GM21381 (cell line): ENCODE measurements around the gene XRN2.
"Not testable (repeated sequence)": the region's sequence is repeated elsewhere in the genome, so short reads cannot be mapped to it uniquely, and the experiment has no call there.

Experiments
- ATAC-seq: cut with Tn5 transposase; IDR thresholded peaks from one replicate; pipeline ENCODE4 v1.9.1; 2021; ENCODE audit warnings: mild to moderate bottlenecking, moderate library complexity; ENCODE audit not compliant: unreplicated experiment

The XRN2 gene

DNA sequence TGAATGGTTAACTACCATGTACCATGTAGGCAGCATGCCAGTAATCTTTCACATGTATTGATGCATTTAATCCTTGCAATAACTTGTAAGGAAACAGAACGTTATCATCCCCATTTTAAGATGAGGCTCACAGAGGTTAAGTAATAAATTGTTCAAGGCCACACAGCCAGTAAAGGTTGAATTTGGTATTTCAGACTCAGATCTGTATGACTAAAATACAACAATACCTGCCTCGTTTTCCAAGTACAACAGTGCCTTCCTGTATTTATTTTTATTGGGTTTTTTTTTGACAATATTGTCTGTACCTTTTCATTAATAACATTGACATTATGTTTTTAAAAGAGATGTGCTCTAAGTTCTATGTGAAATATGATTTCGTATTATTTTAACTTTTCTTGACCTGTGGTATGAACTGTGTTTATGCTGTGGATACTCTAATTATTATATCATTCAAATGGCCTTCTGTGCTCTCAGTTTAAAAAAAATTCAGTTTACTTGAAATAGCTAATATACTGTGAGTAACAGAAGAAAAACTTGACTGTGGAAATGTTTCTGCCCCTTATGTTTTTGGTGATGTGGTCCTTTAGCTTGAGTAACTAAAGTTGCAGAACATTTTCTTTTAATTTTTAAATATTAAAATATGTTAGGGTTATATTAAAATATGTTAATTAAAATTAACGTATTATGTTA, 39.7 kb downstream of the XRN2 start:
- ATAC-seq: no peak

DNA sequence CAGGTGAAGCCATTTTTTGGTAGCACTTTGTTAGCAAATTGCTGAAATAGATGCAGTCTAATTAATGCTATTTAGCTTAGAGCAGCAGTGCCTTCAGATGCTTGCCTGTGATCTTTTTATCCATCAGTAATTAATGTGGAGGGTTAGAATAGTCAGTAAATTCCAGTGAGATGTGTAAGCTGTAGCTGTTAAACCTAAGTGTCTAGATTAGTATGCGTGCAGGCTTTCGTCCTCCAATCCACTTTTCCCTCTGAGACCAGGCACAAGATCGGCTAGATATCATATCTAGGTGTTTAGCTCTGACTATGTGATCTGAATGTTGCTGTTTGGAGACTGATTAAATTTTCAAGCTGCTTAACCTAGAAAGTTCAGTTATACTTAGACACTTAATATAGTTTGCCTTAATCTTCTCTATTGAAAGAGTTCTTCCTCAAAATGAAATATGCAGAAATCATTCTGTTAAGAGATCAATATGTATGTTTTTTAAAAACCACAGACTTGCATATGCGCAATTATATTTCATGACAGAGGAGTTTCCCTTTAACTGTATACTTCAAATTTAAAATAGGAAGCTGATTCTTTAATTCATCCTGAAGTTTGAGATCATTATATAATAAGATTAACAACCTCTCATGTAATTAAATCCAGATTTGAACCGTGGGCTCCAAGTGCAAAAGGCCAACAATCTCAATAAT, 41.2 kb downstream of the XRN2 start:
- ATAC-seq: no peak

DNA sequence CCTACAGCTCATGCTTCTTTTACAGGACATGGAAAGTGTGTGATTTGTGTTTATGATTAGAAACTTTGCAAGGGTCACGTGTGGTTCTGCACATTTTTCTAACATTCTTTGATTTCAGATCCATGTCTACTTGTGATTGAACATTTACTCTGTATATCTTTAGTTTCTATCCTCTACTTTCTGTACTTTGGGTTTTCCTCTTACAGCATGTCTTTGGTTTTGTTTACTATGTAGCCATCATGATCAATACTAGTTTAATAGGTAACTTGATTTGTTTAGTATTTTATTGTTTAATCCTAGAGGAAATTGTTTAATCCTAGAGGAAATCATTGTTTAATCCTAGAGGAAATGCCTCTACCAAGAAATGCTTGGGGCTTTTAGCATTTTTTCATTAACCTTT, 41.8 kb downstream of the XRN2 start:
- ATAC-seq: no peak

DNA sequence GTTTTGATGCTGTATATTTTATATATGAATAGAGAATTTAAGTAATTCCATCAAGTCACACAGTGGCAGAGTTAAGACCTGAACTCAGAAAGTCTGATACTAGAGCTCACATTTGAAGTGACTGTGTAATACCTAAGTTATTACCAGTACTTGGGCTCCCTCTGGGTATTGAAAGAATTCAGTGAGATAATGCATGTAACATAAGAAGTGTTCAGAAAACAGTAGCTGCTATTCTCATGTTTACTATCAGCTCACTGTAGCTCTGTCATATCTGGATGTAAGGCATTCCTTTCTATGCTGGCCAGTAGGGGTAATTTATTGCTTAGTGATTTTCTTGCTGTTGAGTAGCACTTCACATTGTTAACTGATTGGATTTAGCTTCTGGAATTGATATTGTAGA, 49.6 kb downstream of the XRN2 start:
- no peak for ATAC-seq

DNA sequence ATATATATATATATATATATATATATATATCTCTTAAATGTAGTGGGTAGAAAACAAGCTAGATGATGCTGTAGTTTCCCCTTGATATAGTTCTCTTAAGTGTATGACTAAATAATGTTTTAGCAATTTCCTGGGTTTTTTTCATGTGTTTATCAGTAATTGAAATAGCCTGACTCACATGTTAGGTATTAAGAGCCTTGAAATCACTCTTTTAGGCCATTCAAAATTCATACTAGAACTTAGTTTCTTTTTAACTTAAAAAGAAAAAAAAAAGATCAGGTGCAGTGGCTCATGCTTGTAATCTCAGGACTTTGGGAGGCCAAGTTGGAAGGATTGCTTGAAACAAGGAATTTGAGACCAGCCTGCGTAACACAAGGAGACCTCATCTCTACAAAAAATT, 50.1 kb downstream of the XRN2 start:
- ATAC-seq: no peak

DNA sequence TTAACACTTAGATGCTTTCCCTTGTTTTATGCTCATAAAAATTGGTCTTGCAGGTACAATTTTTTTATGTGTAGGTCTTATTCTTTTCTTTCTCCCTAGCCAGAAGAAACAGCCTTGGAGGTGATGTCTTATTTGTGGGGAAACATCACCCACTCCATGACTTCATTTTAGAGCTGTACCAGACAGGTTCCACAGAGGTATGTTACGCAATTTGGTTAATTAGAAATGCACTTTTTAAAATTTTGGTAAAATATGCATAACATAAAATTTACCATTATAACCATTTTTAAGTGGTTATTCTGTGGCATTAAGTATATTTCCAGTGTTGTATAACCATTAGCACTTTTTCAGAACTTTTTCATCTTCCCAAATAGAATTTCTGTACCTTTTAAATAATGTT, 52.9 kb downstream of the XRN2 start:
- ATAC-seq: no peak

DNA sequence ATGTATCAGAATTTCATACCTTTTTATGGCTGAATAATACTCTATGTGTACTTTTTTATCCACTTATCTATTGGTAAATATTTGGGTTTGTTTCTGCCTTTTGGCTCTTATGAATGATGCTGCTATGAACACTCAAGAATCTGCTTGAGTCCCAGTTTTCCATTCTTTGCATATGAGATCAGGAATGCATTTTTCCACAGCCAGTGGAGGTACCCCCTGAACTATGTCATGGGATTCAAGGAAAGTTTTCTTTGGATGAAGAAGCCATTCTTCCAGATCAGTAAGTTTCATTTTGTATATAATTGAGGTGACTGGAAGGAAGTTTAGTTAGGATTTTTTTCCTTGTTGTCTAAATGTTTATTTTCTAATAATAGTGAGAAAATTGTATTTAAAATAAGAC, 53.3 kb downstream of the XRN2 start:
- ATAC-seq: no peak

DNA sequence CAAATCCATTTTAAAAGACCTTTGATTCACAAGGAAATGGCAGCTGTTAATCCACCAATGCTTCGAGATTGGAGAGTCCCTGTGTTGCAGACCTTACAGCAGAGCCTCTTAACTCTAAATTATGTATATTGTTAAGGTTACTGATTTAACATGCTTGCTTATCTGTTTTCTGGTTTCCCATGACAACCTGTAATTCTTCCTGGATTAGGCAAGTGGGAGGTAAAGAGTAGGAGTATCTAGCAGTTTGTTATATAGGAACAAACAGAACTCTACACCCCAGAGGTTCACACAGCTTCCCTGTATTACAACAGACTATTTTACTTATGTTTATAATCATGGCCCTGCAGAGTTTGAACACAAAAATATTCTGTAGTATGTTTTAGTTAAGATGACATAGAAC, 54.7 kb downstream of the XRN2 start:
- no peak for ATAC-seq

DNA sequence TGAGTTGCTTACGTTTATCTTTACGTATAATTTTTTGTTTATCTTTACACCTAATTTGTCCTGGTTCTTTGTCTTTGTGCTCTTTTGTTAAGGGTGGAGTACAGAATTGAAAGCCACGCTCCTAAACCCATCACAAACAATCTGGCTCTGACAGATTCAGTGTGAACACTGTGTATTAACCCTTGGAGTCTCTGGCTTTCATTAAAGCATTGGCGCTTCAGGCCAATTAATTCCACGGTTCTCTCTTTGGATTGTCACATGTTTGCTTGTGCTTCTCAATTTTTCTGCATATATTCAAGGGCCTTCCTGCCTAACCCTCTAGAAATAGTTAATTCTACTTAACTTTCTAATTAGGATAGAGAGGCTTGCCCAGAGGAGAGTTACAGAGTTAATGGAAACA, 55.6 kb downstream of the XRN2 start:
- no peak for ATAC-seq

DNA sequence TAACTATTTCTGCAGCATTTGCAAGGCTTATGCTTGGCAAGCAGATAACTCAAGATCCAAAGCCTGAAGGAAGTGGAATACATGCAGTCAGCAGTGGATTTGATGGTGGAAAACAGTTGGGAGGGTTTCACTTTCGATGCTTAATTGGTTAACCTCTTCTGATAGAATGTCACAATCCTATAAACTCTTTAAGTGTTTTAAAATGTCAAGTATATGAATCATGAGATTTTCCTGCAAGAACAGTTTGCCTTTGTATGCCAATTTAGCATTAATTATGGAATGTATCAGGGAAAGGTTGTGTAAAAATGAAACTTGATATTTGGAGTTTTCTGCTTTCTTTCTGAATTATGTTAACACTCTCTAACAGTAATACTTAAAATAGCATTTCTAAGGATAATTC, 57.6 kb downstream of the XRN2 start:
- ATAC-seq: no peak

DNA sequence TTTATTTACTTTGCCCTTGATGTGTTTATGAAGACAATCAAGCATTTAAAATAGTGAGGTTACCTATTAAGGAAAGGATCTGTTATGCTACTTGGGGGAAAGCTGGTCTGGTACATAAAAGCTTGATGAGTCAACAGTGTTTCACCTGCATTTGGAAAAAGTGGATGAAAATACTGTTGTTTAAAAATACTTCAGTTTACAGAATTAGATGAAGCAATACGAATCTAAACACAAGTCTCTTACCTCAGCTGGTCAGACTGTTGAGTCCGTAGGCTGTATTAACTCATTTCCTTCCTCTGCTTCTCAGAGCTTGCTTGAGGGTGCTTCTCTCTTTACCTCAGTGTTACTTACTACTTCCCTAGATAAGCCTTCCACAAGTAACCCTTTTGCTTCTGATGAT, 58.1 kb downstream of the XRN2 start:
- ATAC-seq: no peak

DNA sequence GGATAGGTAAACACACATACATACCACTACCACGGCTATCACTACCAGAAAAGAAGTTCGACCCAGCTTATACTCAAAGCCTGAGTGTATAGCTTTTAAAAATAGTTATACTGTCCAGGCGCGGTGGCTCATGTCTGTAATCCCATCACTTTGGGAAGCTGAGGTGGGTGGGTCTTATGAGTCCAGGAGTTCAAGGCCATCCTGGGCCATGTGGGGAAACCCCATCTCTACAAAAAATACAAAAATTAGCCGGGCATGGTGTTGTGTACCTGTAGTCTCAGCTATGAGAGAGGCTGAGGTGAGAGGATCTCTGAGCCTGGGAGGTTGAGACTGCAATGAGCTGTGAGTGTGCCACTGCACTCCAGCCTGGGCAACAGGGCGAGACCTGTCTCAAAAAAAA, 61.3 kb downstream of the XRN2 start:
- no peak for ATAC-seq

DNA sequence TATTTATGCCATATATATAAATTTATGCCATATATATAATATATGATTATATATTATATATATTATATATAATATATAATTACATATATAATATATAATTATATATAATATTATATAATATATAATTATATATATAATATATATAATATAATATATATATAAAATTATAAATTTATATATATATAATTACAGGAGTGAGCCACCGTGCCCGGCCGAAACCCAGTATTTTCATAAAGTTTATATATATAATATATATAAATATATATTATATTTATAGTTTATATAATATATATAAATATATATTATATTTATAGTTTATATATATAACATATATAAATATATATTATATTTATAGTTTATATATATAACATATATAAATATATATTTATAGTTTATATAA, 62.6 kb downstream of the XRN2 start:
- no peak for ATAC-seq

DNA sequence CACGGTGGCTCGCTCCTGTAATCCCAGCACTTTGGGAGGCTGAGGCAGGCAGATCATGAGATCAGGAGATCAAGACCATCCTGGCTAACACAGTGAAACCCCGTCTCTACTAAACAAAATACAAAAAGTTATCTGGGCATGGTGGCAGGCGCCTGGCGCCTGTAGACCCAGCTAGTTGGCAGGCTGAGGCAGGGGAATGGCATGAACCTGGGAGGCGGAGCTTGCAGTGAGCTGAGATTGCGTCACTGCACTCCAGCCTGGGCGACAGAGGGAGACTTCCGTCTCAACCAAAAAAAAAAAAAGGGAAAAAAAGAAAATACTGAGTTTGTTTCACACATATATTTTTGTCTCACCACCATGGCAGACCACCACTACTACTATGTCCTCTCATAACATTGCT, 63.1 kb downstream of the XRN2 start:
- ATAC-seq: not testable (repeated sequence)

DNA sequence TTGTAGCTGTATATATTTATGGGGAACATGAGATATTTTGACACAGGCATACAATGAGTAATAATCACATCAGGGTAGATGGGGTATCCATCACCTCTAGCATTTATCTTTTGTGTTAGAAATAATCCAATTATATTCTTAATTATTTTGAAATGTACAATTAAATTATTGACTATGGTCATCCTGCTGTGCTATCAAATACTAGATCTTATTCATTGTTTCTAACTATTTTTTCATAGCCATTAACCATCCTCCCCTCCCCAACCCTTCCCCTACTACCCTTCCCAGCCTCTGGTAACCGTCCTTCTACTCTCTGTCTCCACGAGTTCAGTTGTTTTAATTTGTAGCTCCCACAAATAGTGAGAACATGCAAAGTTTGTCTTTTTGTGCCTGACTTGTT, 65.7 kb downstream of the XRN2 start:
- no peak for ATAC-seq

DNA sequence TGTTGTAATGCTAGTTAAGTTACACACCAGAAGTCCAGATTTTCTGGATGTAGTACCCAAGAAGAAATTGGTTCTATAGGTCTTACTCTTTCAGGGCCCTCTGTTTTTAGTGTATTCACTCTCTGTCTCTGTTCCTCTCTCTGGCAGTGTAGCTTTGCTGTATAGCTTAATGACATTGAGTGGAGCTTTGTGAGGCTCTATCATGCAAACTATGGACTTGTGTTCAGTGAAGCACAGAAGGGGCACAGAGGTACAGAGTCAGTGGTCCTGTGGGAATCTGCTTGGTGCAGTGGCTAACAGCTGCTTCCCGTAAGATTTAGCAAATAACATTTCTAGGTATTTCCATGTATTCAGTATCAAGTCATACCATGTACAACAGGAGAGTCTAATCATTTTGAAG, 68.1 kb downstream of the XRN2 start:
- no peak for ATAC-seq

DNA sequence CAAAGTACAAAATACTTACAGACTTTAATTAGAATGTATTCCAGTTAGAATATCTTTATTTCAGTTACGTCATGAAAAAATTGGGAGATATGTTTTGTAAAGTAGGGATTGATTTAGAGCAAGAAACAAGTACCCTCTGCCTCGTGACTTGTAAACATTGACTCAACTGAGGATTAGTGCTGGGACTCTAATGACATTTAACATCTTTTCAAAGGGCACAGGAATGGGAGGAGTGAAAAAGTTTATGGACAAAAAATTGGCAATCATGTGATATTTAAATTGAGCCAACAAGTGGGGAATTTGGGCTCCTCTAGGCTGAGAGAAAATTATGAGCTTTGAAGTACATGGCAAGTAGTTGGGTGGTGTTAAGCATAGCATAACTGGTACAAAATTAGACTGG, 68.9 kb downstream of the XRN2 start:
- no peak for ATAC-seq

DNA sequence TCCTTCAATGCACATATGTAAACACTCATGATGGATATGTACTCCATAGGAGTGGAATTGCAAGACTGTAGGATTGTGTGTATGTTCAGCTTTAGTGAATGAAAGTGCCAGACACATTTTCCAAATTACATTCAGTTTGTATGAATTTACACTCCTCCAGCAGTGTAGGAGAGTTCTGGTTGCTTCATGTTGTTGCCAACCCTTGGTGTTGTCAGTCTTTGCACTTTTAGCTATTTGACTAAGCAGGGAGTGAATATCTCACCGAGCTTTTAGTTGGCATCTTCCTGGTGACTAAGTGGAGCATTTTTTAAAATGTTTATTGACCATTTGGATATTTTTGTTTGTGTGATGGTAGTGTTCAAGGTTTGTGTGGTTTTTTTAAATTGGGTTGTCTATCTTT, 70.3 kb downstream of the XRN2 start:
- no peak for ATAC-seq

DNA sequence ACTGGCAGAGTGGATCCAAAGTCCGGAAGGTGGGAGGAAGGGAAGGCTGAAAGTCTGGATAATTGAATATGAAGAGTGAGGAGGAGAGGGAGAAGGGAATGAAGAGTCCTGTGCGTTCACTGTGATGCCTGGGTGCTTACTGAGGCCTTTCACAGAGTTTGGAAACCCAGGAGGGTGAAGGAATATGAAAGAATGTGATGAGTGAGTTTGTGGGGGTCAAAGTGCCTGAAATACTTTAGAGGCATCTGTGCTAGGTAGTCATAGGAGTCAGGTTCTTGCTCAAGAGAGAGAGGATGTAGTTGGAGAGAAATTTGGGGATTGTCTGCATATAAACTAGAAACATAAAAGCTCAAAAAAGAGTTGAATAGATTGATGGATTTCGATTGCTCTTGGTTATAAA, 73.5 kb downstream of the XRN2 start:
- no peak for ATAC-seq

DNA sequence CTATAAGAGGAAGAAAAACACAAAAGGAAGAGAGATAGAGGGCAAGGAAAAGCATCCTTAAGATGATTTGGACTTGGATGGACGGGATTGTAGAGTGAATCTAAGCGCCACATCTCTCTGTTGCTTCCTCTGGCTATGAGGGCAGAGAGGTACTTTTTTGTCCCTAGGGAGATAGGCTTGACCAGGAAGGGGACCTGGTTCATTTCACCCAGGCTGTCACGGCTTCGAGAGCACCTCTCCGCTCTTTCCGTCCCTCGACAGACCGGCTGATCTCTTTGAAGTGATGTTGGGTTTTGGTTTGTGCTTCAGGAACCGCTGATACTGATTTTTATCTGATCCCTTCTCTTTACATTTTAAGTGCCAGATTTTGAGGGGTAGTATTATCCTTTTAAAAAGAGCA, 74.6 kb downstream of the XRN2 start:
- ATAC-seq: no peak

DNA sequence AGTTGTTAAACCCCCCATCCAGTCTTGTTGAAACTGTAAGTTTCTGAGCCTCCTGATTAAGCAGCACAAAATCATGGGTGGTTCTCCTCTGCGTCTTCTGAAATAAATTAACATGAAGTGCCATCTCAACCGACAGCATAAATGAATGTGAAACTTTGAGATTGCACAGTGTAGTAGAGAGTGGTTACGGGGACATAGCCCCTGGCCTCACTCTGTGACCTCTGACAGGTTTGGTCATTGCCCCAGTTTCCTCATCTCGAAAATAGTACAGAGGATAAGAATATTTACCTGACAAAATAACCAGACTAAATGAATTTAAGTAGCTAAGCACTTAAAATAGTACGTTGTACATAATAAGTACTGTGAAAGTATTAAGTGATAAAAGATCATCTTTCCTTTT, 75.1 kb downstream of the XRN2 start:
- no peak for ATAC-seq

DNA sequence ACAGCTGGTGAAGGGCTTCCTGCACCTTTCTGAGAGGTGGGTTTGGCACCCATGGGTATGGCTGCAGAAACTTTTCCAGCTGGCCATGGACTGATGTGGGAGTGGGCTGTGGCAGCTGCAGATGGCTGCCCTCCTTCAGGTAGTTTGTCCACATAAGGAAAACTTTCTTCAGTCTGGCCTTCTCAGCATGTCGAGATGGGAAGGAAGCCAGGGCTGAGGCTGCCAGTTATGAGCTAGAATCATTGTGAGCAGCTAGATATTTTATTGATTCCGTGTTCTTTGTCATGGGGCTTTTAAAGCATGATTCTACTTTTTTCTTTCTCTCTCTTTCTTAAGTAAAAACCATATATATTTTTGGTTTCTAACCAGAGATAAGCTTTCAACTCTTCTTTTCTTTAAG, 77.6 kb downstream of the XRN2 start:
- no peak for ATAC-seq

DNA sequence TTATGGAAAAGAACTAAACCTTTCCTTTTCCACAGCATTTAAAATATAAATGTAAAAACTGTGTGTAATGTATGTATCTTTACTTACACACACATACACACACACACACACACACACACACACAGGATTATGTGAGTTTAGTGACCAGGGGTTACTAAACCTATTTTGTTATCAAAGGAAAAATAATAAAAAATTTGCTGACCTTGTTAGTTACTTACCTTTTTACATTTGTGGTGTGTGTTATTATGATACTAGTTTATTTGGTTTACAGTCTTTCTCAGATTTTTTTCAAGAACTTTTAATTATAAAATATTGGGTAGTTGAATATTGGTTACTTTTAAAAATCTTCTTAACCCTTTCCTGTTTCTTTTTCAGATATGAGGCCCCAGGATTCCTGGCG, 78.5 kb downstream of the XRN2 start:
- ATAC-seq: no peak
